Mesenteric fat pad (tissue), 1 donor: ENCODE data around the gene IDH1. TPM values are rescaled to one million over a fixed set of nuclear protein-coding genes. Genes with fewer than 3 reads are reported as not detected.
"Not testable (repeated sequence)": the region's sequence is repeated elsewhere in the genome, so short reads cannot be mapped to it uniquely, and the experiment has no call there.

Experiments
- DNase-seq: peaks from one replicate; pipeline ENCODE4 v3.0.0-alpha.2; 2020; ENCODE audit warnings: low spot score
- long read RNA-seq: library from polyadenylated mRNA; unstranded; transcript quantifications from one replicate; pipeline ENCODE4 v2.0.0, GENCODE V29; 2020
- total RNA-seq: library from RNA; stranded (reverse); fragmentation: NEBNext Ultra II Directional; extraction: Animal tissue kit (Norgen Biotek cat#: 25700); gene quantifications from one replicate; pipeline ENCODE4 v1.2.1, GENCODE V29; 2021
- donor health status: DM: yes; HTN: yes; CAD: no.

The IDH1 gene
- total RNA-seq: 126 TPM
- long read RNA-seq, transcript IDH1-201 (10 exons, 2,382 nt): major isoform, 253 of 294 reads
- long read RNA-seq, partial matches to known transcripts: 21 of 294 reads
- long read RNA-seq, other reads (novel, unspliced or antisense): 9 of 294 reads

DNA sequence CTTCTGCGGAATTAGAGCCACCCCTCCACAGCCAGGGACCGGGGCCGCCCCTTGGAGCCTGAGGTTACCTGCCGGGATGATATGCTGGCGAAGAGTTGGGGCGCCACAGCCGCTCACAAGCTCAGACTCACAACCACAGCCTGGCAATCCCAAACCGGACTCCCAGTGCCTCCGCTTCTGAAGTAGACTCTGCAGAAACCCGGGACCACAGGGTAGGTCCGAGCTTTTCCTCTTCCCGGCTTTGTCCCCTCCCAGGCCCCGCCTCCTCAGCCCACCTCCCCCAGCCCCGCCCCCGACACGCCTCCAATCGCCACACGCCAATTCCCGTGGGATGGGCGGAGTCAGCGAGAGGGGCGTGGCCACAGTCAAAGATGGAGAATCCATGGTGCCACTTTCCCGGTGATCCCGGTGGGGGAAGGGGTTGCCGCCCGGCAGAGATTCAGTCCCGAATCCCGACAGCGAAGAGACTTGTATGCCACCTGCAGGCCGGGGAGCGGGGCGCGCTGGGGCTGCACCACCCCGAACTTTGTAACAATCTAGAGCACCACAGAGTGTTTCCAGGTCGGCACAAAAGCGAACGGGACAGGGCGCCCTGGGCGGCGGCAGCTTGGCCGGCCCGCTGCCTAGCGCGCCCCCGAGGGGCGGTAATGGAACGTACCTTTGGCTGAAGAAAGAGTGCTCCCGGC lies at the start of gene IDH1:
Gene IDH1, minus strand, starts transcription at position 201 of the 686 bp plus-strand sequence. CDS start 3,520 bp downstream, outside the sequence.
- peak; percentile 98 for DNase-seq

DNA sequence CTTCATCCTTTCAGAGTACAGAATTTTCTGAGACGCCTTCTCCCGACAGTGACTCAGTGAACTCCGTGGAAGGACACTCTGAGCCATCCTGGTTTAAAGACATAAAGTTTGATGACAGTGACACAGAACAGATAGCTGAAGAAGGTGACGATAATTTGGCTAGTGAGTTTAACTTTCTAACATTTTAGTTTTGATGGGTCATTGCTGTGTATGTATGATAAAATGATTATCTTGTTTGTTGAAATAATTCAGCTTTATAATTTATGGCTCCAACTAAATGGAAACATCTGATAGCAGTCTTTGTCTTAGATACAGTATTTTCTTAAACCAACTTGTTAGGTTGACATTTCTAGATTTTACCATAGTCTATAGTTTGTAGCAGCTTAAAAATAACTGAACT lies 49.3 kb upstream of the IDH1 start:
- DNase-seq: no peak

DNA sequence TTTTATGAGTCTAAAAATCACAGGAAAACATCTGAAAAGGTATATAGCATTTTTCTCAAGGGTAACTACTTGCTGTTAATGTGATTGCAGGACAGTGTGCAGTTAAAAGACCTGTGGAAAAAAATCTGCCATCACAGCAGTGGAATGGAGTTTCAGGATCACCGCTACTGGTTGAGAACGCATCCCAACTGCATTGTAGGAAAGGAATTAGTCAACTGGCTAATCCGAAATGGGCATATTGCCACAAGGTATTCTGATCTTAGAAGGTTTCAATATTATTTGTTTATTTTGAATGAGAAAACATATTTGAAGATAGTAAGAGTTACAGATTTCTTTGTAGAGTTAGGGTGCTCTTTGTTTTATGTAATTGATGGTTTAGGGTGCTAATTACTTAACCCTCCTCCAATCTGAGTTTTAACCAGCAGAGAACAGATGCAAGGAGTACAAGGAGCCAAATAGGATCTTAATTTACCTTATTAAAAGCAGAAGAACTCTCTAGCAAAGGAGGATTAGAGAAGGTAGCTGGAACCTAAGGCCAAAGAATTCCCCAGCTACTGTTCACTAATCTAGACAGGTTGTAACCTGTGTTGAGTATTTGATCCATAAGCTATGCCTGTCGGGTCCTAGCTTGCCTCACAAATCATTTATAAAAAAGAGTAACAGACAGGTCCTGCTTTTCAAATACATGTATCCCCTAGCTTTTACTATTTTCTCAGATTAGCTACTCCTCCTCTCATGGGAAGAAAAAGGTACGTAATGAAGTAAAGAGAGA lies 46.2 kb upstream of the IDH1 start:
- no peak for DNase-seq

DNA sequence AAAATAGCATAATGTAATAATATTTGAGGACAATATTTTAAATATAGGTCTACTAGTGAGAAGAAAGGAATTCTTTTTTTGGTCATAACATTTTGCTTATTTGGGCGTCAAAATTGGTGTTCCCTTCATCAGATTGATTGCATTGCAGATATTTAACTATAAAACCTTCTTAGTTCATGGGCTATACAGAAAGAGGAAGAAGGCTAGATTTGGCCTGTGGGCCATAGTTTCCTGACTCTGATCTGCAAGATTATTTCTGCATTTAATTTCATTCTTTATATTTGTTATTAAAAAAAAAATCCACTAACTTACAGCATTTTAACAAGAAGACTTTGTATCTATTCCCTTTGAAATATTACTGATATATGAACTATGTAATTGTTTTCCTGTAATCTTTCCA lies 43.1 kb upstream of the IDH1 start:
- no peak for DNase-seq

DNA sequence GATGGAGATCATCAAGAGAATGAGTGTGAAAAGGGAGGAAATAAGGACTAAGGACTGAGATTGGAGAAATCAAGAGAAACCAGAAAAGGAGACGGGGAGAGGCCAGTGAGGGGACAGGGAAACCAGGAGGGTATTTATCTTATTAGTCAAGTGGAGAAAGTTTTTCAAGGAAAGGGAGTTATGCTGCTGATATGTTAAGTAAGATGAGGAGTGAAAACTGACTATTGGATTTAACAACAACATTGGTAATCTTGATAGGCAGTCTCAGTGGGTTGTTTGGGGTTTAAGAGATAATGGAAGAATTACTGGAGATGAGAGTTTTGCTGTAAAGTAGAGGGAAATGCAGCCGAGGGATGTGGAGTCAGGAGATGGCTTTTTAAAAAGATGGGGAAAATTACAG lies 41.7 kb upstream of the IDH1 start:
- no peak for DNase-seq

DNA sequence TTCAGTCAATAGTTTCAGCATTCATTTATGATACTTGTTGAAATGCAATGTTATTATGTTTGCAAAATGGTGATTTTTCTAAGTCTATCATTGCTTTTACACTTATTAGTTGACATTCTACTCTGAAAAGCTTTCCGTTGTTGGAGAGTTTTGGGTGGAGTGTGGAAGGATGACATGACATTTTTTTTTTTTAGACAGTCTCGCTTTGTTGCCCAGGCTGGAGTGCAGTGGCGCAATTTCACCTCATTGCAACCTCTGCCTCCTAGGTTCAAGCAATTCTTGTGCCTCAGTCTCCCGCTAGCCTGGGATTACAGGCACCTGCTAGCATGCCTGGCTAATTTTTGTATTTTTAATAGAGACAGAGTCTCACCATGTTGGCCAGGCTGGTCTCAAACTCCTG lies 41.0 kb upstream of the IDH1 start:
- DNase-seq: no peak

DNA sequence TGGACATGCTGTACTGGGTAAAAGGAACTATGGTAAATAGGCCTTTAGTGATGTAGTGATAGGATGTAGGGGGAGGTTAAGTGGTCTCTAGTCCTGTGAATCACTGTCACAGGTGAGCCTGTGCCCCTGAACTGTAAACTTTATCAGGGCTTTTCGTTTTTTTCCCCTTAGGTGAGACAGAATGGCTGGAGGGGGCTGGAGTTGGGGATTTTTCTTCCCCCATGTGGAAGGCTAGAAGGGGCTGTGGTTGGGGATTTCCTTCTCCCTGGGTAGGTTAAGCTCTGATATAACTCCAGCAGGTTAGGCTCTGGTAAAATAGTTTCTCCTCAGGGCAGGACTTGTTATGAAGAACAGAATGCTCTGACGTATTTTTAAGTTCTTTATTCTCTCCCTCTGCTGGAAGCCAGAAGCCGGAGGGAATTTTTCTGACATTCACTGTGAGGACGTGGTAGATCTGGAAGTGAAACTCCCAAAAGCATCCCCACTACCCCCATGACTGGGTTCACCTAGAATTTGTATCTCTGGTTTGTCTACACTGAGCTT lies 39.7 kb upstream of the IDH1 start:
- no peak for DNase-seq

DNA sequence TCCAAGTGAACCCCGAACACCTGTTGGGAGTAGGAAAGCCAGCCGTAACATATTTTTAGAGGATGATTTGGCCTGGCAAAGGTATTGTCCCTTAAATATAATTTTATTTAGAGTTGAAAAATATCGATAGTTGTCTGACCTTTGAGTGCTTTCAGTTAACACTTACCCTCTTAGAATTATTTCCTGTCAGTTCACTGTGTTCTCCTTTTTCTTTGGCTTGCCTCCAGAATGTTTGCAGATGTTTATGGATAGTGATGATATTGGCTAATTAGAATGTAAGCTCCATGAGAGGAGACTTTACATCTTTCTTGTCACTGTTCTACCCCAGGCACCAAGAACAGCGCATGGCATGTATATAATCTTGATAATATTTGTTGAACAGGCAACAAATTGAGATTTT lies 31.0 kb upstream of the IDH1 start:
- no peak for DNase-seq

DNA sequence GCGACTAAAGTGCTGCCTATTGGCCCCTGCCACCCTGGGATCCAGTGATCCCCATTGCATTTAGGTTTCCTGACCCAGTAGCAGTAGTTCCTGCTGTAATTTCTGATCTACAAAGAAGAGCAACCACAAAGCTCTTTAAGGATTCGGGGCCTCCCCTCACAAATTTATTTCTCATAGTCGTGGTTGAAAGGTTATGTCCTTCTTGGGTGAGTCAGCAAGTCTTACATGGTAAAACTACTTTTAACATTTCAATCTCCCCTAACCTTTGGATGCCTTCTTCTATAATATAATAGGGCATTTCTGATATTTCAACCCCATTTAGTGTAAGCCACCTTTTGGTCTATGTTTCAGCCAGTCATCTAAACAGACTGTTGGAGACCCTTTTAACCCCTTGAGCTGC lies 26.1 kb upstream of the IDH1 start:
- no peak for DNase-seq

DNA sequence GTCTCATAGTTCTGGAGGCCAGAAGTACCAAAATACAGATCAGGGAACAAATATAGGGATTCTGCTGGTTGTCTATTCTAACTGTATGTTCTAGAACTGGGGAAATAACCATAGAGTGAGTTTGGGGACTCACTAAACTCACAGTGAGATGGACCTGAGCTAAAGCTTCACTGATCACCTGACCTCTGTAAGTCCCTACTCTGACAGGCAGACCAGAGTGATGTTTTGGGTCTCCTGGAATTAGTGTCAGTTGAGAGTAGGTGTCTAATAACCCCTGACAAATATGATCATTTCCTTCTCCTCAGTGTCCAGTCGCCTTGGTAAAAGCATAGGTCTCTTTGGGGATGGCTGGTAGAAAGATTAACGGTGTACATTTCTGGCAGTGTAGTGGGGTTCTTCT lies 25.4 kb upstream of the IDH1 start:
- DNase-seq: no peak

DNA sequence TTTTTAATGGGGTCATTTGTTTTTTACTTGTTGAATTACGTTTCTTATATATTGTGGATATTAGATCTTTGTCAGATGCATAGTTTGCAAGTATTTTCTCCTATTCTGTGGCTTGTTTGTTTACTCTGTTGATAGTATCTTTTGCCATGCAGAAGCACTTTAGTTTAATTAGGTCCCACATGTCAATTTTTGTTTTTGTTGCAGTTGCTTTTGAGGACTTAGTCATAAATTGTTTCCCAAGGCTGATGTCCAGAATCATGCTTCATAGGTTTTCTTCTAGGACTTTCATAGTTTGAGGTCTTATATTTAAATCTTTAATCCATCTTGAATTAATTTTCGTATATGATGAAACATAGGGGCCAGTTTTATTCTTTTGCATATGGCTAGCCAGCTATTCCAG lies 24.4 kb upstream of the IDH1 start:
- no peak for DNase-seq

DNA sequence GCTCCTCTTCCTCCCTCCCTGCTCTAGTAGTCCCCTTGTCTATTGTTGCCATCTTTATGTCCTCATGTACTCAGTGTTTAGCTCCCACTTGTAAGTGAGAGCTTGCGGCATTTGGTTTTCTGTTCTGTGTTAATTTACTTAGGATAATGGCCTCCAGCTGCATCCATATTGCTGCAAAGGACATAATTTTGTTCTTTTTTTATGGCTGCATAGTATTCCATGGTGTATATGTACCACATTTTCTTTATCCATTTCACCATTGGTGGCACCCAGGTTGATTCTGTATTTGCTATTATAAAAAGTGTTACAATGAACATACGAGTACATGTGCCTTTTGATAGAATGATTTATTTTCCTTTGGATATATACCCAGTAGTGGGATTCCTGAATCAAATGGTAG lies 23.7 kb upstream of the IDH1 start:
- DNase-seq: no peak

DNA sequence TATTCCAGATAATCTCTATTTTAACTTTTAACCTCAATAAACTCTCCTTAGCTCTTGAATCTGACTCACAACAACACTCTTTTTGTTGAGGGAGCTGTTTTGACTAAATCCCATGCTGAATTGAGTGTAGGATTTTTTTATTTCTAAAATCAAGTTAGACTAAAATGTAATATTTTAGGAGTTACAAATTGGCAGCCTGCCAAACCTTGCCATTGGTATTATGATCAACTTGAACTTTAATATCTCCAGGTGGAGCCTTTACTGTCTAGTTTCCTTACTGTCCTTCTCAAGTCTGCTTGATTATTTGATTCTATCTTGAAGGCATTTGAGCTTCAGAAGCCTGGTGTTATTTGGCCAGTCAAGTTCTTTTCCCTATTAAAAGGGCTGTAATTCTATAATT lies 19.9 kb upstream of the IDH1 start:
- no peak for DNase-seq

DNA sequence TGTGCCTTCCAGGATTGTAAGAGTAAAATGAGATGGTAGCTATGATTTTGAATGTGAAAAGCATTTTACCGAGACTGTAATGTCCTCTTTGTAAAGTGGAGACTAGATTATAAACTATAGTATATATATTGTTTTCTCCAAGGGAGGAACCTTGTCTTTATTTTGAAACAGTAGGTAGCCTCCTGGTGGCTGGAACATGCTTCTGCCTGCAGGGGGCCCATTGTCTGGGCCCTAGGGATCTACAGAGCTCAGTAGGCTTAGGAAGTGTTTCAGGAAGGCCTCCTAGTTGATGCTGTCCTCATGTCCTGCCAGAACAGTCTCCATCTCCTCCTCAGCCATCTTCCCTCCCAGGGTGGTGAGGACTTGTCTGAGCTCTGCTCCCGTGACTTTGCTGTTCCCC lies 14.2 kb upstream of the IDH1 start:
- DNase-seq: no peak

DNA sequence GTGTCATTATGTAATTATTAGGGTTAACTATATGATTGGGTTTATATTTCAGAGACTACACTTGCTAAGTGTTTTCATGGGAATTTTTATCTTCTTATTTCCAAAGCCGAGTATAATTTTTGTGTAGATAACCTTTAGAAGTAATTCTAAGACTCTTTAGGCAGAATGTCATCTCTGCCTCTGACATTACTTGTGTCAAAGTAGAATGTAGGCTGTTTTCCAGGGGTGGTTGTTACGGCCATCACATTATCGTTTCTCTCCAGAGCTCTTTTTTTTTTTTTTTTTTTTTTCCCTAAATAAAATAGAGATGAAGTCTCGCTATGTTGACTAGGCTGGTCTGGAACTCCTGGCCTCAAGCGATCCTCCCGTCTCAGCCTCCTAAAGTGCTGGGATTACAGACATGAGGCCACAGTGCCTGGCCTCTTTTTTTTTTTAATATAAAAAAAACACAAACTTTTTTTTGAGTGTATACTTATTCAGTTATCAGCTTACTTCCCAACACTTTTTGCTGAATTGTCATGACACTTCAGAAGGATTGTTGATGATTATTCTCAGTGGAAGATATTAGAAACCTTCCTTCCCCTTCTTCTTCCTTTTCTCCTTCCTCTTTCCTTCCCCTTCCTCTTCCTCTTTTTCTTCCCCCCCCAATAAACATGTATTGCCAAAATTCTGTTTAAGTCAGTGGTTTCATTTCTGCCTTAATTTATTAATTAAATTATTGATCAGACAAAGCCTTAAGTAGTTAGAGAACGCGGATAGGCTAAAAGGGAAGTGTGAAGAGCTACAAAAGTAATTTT lies 13.5 kb upstream of the IDH1 start:
- no peak for DNase-seq

DNA sequence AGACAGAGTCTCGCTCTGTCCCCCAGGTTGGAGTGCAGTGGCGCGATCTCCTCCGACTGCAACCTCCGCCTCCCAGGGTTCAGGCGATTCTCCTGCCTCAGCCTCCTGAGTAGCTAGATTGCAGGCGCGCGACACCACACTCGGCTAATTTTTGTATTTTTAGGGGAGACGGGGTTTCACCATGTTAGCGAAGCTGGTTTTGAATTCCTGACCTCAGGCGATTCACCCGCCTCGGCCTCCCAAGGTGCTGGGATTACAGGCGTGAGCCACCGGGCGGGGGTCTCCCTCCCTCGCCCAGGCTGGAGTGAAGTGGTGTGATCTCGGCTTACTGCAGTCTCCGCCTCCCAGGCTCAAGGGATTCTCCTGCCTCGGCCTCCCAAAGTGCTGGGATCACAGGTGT lies 12.7 kb upstream of the IDH1 start:
- not testable (repeated sequence) for DNase-seq

DNA sequence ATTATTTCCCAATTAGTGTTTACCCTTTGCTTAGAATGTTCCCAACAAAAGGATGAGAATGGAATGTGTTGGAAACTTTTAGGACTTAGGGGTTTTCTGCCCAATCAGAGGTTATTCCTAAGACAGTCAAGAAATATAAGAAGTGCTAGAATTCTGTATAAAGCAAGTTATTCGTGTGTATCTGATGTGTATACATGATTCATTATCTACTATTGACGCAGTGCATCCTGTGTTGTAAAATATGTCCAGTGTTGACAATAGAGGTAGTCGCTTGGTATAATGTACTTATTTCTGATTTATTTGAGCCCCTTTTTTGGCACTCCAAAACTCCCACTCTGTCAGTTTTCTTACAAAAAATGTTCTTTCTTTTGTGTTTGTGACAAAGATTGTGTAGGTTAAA lies 12.1 kb upstream of the IDH1 start:
- DNase-seq: no peak

DNA sequence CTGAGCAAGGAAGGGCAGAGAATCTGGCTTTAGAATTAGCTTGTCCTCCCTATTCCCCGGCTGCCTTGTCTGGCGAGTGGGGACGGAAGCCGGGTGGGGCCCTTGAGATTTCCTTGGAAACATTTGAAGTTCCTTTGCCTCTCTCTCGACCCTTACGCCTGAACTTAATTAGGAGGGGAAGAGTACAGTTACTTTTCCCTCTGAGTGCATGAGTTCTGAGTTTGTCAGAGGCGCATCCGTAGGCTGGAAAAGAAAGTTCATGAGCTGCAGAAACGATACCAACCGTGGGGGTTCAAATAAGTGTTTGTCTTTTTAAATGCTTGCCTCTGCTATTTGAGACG lies 11.7 kb upstream of the IDH1 start:
- DNase-seq: no peak

DNA sequence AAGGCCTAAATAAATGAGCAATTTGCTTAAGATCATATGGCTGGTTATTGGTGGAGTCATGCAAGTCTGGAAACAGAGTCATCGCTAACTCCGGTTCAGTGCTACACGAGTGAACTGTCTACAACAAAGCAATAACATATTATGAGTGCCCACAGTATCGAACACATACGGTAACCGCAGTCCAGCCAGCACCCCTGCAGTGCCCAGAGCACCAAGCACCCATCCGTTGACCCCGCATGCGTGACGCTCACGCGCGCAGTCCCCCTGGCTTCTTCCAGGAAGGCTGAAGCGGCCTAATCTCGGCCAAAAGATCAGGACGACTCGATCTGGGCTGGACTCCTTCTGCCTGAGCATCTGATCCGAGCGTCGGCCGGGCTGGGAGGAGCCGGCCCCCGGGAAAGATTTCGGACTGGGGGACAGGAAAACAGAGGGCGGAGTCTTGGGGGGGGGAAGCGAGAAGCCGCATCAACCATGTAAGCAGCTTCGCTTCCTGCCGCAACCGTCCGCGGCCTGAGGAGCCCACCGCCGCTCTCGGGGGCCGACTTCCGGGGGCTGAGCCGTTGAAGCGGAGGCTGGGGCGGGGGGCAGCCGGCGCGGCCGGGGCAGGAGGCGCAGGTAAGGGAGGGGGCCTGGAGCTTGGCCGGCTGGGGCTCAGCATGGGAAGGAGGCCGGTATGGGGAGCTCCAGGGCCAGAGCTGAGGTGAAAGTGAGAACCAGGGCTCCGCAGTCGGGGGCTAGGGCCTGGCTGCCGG lies 11.1 kb upstream of the IDH1 start, which contains the start of gene PIKFYVE:
Gene PIKFYVE, plus strand, starts transcription at position 455 of the 752 bp plus-strand sequence. CDS start 5,265 bp downstream, outside the sequence.
- peak; percentile 94 for DNase-seq

DNA sequence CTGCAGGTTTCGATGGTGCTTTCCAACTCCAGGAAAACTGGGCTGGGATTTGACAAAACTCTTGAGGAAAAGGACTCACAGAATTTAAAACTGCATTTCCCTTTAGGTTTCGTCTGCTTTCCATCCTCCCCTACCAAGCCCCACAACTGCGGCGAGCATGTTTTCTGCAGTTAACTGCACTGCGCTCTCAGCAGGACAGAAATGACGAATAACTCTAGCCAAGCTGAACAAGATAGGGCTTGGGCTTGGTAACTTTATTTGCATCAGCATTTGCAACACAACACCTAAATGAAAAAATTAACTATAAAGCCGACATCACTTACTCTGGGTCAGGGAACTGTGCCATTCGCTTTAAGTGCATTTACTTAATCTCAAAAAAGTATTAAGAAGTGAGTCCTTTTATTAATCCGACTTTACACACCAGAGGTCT lies 10.5 kb upstream of the IDH1 start:
- no peak for DNase-seq
